Right lung (tissue), 5 donors: ENCODE measurements around the gene ARHGAP44. TPM values are rescaled to one million over a fixed set of nuclear protein-coding genes. Genes with fewer than 3 reads are reported as not detected.

Experiments used
- DNase-seq, 2 donors: peaks; one replicate each; pipeline ENCODE4 v3.0.0-alpha.2; 2013
- polyA plus RNA-seq, 5 donors: library from polyadenylated mRNA; unstranded; fragments of 120-200 nt; gene quantifications; one replicate each; pipeline versions ENCODE4 v1.2.1 to v1.2.3, GENCODE V29; 2013; ENCODE audit warnings: inconsistent platforms in 1 of 5, low replicate concordance in 1 of 5; ENCODE audit not compliant: insufficient read length in 5 of 5, insufficient read depth in 1 of 5

ARHGAP44 gene
- polyA plus RNA-seq, 5 donors = 12.3 to 19.0 (median 14.0) TPM

DNA sequence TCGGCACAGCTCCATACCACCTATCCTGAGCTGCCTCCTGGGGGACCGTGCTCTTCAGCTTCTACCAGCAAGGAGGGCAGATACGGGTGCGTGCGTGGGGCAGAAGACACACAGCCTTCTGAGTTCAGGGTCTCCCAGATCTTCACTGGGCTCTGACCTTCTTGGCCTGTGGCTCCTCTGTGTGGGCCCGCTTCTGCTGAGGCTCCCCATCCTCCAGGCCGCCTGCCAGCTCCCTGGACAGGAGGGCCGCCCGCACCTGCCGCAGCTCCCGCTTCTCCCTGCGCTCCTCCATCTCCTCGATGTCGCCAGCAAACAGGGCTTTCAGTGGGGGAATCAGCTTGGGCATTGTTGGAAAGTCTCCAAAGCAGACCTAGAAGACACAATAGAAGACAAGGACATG lies 203.4 kb downstream of the ARHGAP44 start:
- no peak for DNase-seq

DNA sequence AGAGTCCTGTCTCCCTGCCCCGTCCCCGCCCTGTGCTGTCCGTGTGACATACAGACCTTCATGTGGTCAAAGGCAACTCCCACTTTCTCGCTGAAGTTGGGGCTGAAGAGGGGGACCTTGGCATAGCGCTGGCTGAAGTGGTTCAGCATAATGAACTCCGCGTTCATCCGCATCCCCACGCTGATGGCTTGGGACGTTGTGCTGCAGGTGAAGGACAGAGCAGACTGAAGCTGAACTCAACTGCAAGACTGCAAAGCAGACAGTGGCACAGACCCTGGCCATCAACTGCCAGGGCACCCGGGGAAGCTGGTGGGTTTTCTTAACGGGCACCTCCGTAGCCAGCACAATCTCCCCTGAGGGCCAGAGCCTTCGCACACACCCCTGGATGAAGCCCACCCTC lies 204.3 kb downstream of the ARHGAP44 start:
- DNase-seq = no peak

DNA sequence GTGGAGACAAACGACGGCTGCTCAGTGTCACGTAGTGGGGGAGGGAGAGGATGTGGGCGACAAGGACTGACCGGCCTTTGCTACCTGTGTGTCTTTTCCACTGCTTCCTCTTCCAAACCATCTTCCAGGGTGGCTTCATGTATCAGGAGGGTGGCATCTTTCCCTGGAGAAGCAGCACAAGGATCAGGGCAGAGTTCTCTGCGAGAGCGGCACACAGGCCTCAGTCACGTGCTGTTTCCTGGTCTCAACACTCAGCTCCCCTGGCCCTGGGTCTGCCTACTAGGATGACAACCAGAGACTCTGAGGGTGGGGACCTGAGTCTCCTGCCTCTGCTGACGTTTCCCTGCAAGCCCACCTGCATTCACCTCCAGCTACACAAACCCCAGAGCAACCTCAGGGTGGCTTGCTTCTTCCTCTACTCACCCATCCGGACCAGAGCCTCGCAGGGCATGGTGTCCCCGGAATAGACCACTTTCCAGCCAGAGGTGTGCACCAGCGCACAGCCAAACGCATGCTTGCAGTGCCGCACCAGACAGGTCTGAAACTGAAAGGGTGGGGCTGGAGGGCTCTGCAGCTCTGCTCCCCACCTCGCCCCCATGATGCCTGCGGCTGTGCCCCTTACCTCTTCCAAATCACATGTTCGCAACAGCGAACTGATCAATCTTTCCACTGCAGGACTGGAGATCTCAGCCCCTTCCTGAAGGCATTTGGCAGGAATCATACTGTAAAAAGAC lies 205.2 kb downstream of the ARHGAP44 start:
- DNase-seq = no peak

DNA sequence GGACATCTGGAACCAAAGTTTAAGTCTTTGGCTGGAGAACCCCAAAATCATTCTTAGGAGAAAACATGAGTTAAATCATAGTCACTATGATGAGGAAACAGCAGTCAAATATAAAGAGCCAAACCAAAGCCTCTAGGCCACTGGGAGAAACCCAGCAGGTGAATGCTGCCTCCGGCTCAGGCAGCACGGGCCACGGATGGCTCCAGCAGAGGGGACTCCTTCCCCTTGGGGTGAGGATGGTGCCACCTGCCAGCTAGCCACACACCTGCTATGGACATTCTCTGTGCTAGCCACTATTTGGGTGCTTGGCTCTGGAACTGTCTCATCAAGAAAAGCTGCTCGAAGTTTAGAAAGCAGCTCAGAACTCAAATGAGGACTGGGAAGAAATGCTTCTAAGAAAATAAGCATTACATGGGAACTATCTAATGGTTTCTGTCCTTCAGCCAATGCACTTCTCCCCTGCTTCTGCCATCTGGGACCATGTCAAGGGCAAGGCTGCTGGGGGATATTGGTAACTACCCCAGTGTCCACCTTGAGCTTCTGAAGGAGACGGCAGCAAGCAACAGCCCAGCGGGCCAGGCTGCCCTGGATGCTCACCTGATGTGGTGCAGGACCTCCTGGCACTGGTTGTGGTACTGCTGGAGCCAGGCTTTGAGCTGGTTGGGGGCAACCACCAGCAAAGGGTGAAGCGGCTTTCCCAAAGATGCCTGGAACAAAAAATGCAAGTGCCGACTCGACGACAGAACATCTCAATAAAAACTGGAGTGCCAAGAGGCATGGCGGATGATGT lies 206.0 kb downstream of the ARHGAP44 start:
- DNase-seq = no peak

DNA sequence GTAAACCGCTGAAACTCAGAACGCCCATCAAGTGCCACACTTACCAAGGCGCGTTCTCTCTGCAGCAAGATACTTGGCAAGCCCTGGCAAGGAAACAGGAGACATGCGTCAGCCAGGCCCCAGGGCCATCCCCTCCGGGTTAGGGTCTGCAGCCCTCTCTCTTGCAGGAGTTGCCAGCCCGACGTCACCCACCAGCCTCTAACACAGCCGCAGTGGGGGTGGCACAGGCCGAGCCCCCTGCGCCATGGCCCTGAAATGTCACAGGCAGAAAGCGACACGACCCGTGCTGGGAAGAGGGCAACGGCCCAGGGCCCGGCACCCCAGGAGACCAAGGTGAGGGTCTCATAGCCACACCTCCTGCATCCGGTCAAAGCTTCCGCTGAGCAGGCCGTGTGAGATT lies 206.6 kb downstream of the ARHGAP44 start:
- no peak for DNase-seq

DNA sequence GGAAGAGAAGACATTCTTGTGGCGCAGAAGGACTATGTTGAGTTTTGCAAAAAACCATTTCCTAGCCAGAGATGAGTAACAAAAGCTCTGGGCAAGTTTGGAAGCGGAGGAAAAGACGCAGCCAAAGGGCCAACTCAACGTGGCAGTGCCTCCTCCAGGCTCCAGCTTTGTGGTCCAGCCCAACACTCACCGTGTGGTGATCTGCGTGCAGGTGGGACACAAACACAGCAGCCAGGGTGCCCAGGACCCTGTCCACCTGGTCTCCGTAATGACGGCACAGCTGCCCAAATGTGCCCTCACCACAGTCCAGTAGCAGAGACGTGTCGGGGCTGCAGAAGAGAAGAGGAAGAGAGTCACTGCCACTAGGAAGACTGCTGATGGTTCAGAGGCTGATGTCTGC lies 207.1 kb downstream of the ARHGAP44 start:
- DNase-seq = no peak

DNA sequence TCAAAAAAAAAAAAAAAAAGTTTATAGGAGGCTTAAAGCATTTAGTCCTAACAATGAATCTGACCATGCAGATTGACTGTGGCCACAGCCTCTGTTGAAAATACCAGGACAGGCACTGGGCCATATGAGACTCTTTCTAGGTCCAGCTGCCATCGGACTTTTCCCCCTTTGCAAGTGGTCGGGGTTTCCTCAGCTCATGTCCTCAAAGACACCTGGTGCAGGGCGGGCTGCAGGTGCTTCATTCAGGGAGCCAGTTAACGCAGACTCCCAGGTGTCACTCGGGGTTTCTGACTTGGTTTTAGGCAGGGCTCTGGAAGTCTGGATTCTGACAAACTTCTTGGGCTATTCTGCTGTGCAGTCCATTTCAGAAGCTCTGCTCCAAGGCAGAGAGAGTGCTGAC lies 207.6 kb downstream of the ARHGAP44 start:
- no peak for DNase-seq

DNA sequence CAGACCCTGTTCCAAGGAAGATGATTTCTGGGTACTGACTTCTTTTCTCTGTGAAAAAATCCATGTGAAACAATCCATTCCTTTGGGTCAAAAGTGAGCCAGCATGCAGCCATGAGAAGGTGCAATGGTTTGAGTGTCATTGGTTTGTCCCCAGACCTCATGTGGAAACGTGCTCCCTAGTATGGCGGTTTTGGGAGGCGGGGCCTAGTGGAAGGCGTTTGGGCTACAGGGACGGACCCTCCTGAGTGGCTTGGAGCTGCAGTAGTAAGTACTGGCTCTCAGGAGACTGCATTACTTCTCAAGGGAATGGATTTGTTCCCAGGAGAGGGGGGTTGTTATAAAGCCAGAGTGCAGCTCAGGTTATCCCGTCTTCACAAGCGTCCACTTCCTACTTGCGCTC lies 209.2 kb downstream of the ARHGAP44 start:
- no peak for DNase-seq

DNA sequence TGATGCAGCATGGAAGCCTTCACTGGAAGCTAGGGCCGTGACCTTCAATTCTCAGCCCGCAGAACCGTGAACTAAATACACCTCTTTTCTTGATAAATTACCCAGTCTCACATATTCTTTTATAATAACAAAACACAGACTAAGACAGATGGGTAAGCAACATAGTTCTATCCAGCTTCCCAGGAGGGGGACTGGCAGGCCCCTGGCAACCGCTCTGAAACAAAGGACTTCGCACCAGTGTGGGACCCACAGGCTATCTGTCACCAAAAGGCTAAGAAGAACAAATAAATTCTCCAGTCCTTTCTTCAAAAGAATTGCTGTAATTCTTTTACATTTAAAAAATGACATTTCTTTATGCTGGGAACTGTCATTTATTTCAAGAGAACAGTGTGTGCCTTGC lies 209.6 kb downstream of the ARHGAP44 start:
- no peak for DNase-seq

DNA sequence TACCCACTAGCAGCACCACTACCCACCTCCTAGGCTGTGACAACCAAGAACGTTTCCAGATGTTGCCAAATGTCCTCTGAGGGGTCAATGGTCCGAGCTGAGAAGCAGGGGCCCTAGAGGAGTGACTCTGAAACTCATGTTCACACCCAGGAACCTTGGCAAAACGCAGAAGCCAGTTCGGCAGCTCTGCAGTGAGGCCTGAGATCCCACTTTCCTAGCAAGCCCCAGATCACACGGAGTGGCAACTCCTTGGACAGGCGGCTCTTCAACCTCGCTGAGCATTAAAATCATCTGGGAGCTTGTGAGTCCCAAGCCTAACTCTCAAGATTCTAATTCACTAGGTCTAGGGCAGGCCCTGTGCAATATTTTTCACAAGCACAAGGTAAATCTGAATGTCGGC lies 211.3 kb downstream of the ARHGAP44 start:
- no peak for DNase-seq

DNA sequence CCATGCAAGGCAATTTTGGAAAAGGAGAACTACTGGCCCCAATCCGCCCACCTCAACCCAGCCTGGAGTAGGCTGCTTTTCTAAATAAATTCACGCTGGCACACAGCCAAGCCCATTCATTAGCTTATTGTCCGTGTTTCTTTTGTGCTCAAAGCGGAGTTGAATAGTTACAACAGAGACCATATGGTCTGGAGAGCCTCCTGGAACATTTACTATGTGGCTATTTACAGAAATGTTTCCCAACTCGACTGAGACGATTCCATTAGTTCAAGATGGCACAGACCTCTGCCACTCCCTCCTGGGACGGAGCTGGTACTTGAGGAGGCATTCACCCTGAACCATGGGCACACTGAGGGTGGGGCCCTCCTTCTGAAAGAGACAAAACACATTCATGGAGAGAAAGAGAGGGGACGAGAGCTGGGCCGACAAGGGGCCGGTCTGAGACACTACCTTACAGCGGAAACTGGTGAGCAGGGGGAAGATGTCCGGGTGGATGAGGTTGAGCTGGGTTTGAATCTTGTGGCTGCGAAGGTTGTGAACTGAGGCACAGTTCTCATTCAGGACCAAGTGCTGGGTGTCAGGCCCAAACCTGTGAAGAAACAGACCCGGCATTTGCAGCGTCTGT lies 212.8 kb downstream of the ARHGAP44 start:
- DNase-seq = peak in 1 of 2 donors; percentile 10

DNA sequence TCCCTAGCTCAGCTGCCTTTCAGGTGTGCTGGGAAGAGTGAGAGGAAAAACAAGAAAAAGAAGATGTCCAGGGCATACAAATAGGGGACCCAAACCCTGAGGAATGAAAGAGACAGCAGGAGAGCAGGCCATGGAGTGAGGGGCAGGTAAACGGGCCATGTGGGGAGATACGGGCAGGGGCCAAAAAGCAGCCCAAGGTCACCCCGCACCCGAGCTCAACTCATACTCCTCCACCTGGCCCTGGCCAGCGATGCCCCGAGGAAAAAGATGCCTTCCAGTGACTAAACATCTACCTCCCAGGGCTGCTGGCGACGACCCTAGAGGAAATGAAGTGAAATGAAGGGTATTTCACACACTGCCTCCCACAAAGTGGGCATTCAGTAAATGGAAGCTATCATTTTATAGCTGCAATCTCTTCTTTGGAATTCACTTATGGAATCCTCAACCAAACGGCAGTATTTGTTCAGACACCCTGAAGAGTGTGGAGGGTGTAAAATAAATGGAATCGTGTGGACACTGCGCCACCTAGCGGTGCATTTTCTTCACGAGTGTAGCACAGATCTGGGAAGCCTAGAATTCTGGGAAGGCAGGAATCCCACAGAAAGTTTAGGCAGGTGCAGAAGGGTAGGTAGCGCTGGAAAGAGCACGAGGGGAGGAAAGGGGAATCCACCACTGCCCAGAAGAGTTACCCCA lies 213.6 kb downstream of the ARHGAP44 start:
- DNase-seq = peak; percentile 45 to 70

DNA sequence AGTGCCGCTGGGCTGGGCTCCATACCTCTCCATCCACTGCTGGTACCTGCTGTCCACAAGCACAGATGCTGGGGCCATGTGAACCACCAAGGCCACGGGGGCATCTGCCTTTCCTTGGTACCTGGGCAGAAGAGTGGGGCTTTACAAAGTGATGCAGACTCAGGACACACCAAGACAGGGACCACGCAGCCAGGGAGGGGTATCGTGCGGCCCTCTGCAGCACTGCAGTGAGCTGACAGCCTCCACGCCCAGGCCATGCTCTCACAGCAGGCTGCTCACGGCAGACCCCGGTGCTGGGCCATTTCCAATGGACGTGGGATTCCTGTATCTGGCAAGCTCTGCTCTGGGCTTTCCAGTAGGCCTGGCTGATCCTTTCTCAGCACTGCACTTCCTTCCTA lies 214.2 kb downstream of the ARHGAP44 start:
- DNase-seq = no peak

DNA sequence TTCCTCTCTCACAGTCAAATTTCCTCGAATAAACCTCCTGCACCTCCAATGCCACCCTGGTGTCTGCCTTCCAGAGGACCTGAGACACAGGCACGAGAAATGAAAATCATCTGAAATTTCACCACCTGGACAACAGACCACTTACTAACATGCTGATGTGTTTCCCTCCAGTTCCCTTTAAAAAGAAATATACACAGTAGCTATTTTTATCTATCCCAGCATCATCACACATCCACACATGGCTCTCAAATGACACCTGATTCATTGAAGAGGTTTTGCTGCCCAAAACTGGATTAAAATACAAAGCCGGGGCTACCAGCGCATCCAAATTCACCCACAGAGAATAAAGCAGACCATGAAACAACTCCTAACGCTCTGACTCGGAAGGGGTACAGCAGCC lies 214.6 kb downstream of the ARHGAP44 start:
- DNase-seq = no peak

DNA sequence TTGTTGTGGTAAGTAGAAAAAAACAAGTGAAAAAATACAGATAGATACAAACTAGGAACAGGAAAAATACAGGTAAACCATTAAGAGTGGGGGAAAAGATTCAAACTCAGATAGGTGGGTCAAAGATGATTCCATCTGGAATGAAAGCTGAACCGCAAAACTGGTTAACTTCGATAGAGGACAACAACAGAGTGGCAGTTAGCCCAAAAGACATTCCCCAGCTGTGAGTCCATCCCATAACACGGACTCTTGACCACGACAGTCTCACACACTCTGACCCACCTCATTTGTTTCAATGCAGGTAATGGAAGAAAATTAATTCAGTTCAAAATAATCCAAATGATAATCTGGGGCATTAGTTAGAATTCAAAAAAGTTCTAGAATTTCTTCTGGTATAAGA lies 215.0 kb downstream of the ARHGAP44 start:
- no peak for DNase-seq

DNA sequence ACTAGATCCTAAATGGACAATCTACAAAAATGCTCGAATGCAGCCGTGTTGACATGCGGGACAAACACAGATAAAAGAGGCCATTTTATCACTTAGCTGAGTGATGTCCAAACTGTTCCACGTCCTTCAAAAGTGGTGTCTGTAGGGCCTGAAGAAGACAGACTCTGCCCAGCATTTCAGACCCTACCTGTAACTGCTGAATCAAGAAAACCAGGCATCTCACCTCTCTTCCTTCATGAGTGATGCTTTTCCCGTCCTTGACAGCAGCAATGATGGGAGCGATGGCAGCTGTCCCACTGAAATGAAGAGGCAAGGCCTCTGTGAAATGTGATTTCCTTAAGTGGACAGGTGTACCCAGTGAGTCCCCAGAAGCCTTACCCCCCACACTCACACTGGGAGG lies 216.2 kb downstream of the ARHGAP44 start:
- DNase-seq = no peak

DNA sequence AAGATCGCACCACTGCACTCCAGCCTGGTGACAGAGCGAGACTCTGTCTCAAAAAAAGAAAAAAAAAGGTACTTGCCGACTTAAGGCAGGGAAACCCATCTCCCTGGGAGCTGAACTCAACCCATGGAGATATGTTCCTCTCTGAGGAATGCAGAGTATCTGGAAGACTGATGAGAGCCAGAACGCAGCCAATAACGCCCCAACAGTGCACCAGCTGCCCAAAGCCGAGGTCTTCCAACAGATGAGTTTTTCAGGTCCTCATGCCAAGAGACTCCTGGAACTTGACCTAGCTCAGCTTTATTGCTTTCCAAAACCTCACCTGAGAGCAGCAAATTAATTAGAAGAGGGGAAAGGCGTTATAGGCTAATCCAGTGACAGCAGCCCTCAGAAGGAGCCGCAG lies 219.2 kb downstream of the ARHGAP44 start:
- no peak for DNase-seq

DNA sequence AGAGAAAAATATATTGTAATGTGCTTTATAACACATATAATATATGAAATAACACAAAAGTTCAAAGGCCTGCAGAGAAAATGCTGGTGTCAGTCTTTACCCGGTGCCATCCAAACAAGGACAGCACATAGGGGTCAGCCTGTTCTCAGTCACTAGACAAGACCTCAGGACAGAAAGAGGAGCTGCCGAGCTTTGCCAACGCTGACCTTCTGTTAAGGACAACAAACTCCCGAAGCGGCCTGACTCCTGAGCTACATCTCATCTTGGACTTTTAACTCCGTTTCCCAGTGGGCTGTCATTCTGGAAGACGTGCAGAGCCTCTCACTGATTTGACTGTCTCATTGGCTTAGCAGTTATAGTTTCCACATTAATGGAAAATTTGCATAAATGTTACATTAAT lies 221.7 kb downstream of the ARHGAP44 start:
- no peak for DNase-seq

DNA sequence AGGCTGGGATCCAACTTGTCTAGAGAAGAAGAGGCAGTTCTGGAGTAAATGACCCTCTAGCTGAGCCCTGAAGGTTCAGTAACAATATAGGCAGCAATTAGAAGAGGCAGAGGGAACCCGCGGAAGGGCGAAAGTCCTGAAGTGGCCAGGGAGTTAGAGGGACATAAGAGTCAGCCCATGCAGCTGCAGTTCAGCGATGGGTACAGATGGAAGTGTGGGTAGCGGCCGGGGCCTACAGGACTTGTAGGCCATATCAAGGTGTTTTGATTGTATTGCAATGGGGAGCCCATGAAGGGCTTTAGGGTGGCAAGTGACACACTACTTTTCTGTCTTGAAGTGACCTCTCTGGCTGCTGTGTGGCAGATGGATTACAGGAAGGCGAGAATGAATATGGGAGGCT lies 225.5 kb downstream of the ARHGAP44 start:
- no peak for DNase-seq

DNA sequence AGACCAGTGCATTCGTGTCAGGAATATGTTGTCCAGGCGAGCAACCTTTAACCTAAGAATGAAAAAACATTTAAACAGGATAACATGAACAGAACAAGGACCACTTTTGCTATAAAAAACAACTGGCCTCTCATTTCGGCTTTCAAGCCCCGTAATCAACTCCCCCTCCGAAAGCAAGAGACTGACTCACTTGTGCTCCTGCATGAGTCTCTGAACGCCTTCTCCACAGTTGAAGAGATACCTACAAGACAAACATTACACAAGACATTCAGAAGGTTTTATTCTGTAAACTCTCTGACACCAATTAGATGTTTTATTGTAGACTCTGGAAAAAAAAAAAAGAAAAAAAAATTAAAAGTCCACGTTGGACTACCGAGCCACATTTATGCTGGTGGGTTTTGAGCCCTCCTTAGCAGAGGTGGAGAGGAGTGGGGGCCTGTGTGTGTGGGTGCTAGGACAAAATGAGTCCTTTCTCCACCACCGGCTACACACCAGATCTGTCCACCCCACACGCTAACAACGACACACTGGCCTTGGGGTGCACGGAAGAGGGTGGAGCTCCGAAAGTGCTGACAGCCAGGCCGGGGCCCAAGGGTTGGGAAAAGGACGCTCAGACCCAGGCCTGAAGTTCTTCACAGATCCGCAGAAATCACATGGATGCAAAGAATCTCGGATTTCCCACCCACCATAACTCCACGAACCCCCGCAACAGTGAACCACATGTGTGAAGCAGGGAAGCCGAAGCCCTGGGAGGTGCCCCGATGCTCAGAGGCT lies 227.8 kb downstream of the ARHGAP44 start:
- DNase-seq = no peak

DNA sequence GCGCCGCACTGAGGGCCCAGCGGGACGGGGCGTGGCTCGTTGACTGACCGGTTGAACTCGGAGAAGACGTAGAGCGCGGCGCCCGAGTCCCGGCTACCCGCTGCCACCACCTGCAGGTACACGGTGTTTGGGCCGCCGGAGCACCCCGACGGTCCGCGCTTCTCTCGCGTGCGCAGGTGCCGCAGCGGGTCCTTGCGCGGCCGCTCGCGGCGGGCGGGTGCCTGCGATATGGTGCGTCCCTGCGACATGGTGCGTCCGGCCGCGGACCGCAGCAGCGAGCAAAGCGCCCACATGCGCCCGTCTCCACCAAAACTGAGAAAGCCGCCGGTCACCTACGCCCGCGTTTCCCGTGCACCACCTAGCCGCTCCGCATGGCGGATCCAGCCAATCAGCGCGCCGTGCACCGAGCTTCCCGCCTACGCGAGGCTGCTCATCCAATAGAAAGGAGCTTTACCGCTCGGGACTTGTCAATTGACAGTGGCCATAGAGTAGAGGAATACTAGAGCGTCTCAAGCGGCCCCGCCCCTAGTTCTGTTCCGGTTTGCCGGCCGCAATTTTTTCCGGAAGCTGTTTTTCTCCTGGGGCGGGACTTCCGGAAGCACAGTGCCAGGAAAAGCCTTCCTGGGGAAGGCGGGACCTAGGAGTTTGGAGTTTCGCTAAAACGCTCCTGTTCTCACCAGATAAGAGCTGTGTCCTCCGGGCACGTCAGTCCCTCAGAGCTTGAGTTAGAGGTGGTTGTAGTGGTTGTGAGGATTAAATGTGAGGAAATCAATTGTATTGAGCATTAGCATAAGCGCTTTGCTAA lies 228.6 kb downstream of the ARHGAP44 start, which contains the start of gene ELAC2:
Gene ELAC2 (minus strand): TSS at position 373 of the 805 bp plus-strand sequence. CDS start 80 bp downstream, at position 293.
- DNase-seq = peak; percentile 97 to 98
